ENCODE measurements around the gene AKAP13. TPM values are rescaled to one million over a fixed set of nuclear protein-coding genes. Genes with fewer than 3 reads are reported as not detected.

Gene AKAP13
- polyA plus RNA-seq, 4 donors, result 39.4 to 71.6 (median 58.5) TPM

DNA sequence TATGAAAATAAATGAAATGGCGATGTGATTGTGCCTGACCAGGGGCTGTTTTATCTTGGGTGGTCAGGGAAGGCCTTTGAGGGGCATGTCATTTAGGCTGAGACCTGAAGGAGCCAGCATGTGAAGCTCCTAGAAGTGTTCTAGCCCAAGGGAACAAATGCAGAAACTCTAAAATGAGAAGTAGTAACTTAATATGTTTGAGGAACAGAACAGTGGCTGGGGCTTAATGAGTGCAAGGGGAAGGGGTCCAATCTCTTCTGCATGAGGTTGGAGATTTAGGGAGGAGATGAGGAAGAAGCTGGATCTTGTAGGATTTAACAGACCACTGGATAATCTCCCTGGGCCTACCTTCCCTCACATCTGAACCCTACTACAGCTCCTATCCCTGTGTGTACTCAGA lies 110.5 kb downstream of the AKAP13 start:
- no peaks in the 10 kb centered on the region for H3K27me3 ChIP-seq (ENCODE audit: control insufficient read depth in 3 of 3, insufficient read depth in 3 of 3, low read length in 3 of 3)
- no peaks in the 10 kb centered on the region for H3K9me3 ChIP-seq (ENCODE audit: control insufficient read depth in 2 of 2, insufficient read depth in 1 of 2, low read depth in 1 of 2, low read length in 1 of 2)
- no peak overlapping the region for H3K27ac ChIP-seq (ENCODE audit: low read depth in 1 of 3, low read length in 2 of 3)
- H3K4me3 ChIP-seq (ENCODE audit: low read depth in 1 of 3, low read length in 3 of 3), result no peak overlapping the region
- DNase-seq (no peak), FAIRE-seq (no peak)
- H3K4me1 ChIP-seq (ENCODE audit: control insufficient read depth in 3 of 3, insufficient read depth in 2 of 3, low read depth in 1 of 3, low read length in 2 of 3), result peaks cover 0 to 28% (median 4%) of the 10 kb centered on the region in 3 donors
- 83 to 97% (median 88%) methylated on average over 1 of the region's 1 CpG for WGBS, 3 donors
- peaks cover 0 to 7% (median 0%) of the 10 kb centered on the region in 3 donors for H3K36me3 ChIP-seq (ENCODE audit: control insufficient read depth in 3 of 3, insufficient read depth in 2 of 3, low read depth in 1 of 3, low read length in 3 of 3)

GRCh38 chr15:85491691-85492090 lies 111.3 kb downstream of the AKAP13 start:
- H3K36me3 ChIP-seq (ENCODE audit: control insufficient read depth in 3 of 3, insufficient read depth in 2 of 3, low read depth in 1 of 3, low read length in 3 of 3), result peaks cover 0 to 7% (median 0%) of the 10 kb centered on the region in 3 donors
- H3K27me3 ChIP-seq (ENCODE audit: control insufficient read depth in 3 of 3, insufficient read depth in 3 of 3, low read length in 3 of 3), result no peaks in the 10 kb centered on the region
- no peak overlapping the region for H3K4me3 ChIP-seq (ENCODE audit: low read depth in 1 of 3, low read length in 3 of 3)
- peaks cover 2 to 34% (median 4%) of the 10 kb centered on the region in 3 donors for H3K4me1 ChIP-seq (ENCODE audit: control insufficient read depth in 3 of 3, insufficient read depth in 2 of 3, low read depth in 1 of 3, low read length in 2 of 3)
- FAIRE-seq, result no peak
- no peak for DNase-seq
- H3K27ac ChIP-seq (ENCODE audit: low read depth in 1 of 3, low read length in 2 of 3), result no peak overlapping the region
- no peaks in the 10 kb centered on the region for H3K9me3 ChIP-seq (ENCODE audit: control insufficient read depth in 2 of 2, insufficient read depth in 1 of 2, low read depth in 1 of 2, low read length in 1 of 2)
- WGBS, 3 donors, result 93 to 96% (median 95%) methylated on average over 4 of the region's 4 CpGs

GRCh38 chr15:85492406-85492805 lies 112.0 kb downstream of the AKAP13 start:
- DNase-seq (no peak), FAIRE-seq (no peak)
- Histone ChIP-seq H3K9me3 (ENCODE audit: control insufficient read depth in 2 of 2, insufficient read depth in 1 of 2, low read depth in 1 of 2, low read length in 1 of 2) (no peaks in the 10 kb centered on the region), H3K4me3 (ENCODE audit: low read depth in 1 of 3, low read length in 3 of 3) (no peak overlapping the region), H3K4me1 (ENCODE audit: control insufficient read depth in 3 of 3, insufficient read depth in 2 of 3, low read depth in 1 of 3, low read length in 2 of 3) (peaks cover 2 to 41% (median 4%) of the 10 kb centered on the region in 3 donors), H3K36me3 (ENCODE audit: control insufficient read depth in 3 of 3, insufficient read depth in 2 of 3, low read depth in 1 of 3, low read length in 3 of 3) (peaks cover 0 to 6% (median 0%) of the 10 kb centered on the region in 3 donors), H3K27me3 (ENCODE audit: control insufficient read depth in 3 of 3, insufficient read depth in 3 of 3, low read length in 3 of 3) (no peaks in the 10 kb centered on the region), H3K27ac (ENCODE audit: low read depth in 1 of 3, low read length in 2 of 3) (no peak overlapping the region)

DNA sequence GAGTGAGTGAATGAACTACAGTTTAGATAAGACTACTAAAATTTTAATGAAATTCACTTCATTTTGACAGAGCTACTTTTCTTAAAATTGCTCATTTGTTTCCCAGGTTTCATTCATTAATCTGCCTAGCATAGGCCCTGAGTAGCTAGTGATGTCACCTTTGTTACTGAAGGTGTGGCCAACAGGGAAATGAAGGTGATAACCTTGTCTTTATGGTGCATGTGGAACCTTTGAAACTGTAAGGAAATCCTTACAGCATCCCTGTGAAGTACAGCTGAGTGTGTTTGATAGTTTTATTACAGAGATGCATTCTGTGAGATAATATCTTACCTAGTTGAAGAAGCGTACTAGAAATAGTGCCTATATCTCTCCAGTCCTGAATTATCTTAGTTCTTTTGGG lies 112.9 kb downstream of the AKAP13 start:
- H3K36me3 ChIP-seq (ENCODE audit: control insufficient read depth in 3 of 3, insufficient read depth in 2 of 3, low read depth in 1 of 3, low read length in 3 of 3), result no peaks in the 10 kb centered on the region
- FAIRE-seq, result peak; percentile 44
- H3K4me1 ChIP-seq (ENCODE audit: control insufficient read depth in 3 of 3, insufficient read depth in 2 of 3, low read depth in 1 of 3, low read length in 2 of 3), result peaks cover 2 to 44% (median 4%) of the 10 kb centered on the region in 3 donors
- H3K27ac ChIP-seq (ENCODE audit: low read depth in 1 of 3, low read length in 2 of 3), result peak overlapping the region in 2 of 3 donors; percentile 76 to 83
- peak; percentile 88 to 90 for DNase-seq
- H3K27me3 ChIP-seq (ENCODE audit: control insufficient read depth in 3 of 3, insufficient read depth in 3 of 3, low read length in 3 of 3), result no peaks in the 10 kb centered on the region
- 37 to 63% (median 50%) methylated on average over 1 of the region's 1 CpG for WGBS, 3 donors
- H3K9me3 ChIP-seq (ENCODE audit: control insufficient read depth in 2 of 2, insufficient read depth in 1 of 2, low read depth in 1 of 2, low read length in 1 of 2), result no peaks in the 10 kb centered on the region
- H3K4me3 ChIP-seq (ENCODE audit: low read depth in 1 of 3, low read length in 3 of 3), result no peak overlapping the region

GRCh38 chr15:85494048-85494777 lies 113.8 kb downstream of the AKAP13 start:
- Histone ChIP-seq H3K4me3 (ENCODE audit: low read depth in 1 of 3, low read length in 3 of 3) (no peak overlapping the region), H3K9me3 (ENCODE audit: control insufficient read depth in 2 of 2, insufficient read depth in 1 of 2, low read depth in 1 of 2, low read length in 1 of 2) (no peaks in the 10 kb centered on the region), H3K36me3 (ENCODE audit: control insufficient read depth in 3 of 3, insufficient read depth in 2 of 3, low read depth in 1 of 3, low read length in 3 of 3) (no peaks in the 10 kb centered on the region), H3K27me3 (ENCODE audit: control insufficient read depth in 3 of 3, insufficient read depth in 3 of 3, low read length in 3 of 3) (no peaks in the 10 kb centered on the region), H3K27ac (ENCODE audit: low read depth in 1 of 3, low read length in 2 of 3) (peak overlapping the region; percentile 73 to 83 (median 74)), H3K4me1 (ENCODE audit: control insufficient read depth in 3 of 3, insufficient read depth in 2 of 3, low read depth in 1 of 3, low read length in 2 of 3) (peaks cover 2 to 44% (median 4%) of the 10 kb centered on the region in 3 donors)
- FAIRE-seq, result peak; percentile 68
- DNase-seq, result peak; percentile 85 to 97
- 33 to 57% (median 48%) methylated on average over 5 of the region's 5 CpGs for WGBS, 3 donors

DNA sequence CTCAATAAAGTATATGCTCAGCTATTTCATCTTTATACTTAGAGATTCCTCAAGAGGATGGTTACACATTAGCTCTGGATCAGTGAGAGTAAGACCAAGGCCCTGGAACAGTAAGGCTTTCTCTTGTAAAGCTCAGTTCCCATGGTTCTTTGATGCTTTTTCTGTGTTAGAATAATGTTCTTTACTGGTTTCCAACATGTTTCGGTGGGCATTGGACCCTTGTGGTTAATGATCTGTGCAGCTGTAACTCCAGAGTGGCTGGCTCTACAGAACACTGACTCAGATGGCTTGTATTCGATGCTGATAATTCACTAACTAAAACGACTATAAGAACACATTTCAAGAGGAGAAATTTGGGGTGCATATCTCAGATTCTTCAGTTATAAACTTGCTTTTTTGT lies 114.7 kb downstream of the AKAP13 start:
- FAIRE-seq, result no peak

GRCh38 chr15:85495544-85495943 lies 115.1 kb downstream of the AKAP13 start:
- Histone ChIP-seq H3K4me1 (ENCODE audit: control insufficient read depth in 3 of 3, insufficient read depth in 2 of 3, low read depth in 1 of 3, low read length in 2 of 3) (peaks cover 2 to 40% (median 4%) of the 10 kb centered on the region in 3 donors), H3K27ac (ENCODE audit: low read depth in 1 of 3, low read length in 2 of 3) (peak overlapping the region in 1 of 3 donors; percentile 83), H3K9me3 (ENCODE audit: control insufficient read depth in 2 of 2, insufficient read depth in 1 of 2, low read depth in 1 of 2, low read length in 1 of 2) (no peaks in the 10 kb centered on the region), H3K36me3 (ENCODE audit: control insufficient read depth in 3 of 3, insufficient read depth in 2 of 3, low read depth in 1 of 3, low read length in 3 of 3) (no peaks in the 10 kb centered on the region), H3K4me3 (ENCODE audit: low read depth in 1 of 3, low read length in 3 of 3) (no peak overlapping the region), H3K27me3 (ENCODE audit: control insufficient read depth in 3 of 3, insufficient read depth in 3 of 3, low read length in 3 of 3) (no peaks in the 10 kb centered on the region)
- DNase-seq (no peak), FAIRE-seq (no peak)
- WGBS, 3 donors, result 80 to 95% (median 95%) methylated on average over 2 of the region's 2 CpGs

More for the DNA sequence above, 114.7 kb downstream of the AKAP13 start:
- no peak for DNase-seq
- Histone ChIP-seq H3K27me3 (ENCODE audit: control insufficient read depth in 3 of 3, insufficient read depth in 3 of 3, low read length in 3 of 3) (no peaks in the 10 kb centered on the region), H3K4me1 (ENCODE audit: control insufficient read depth in 3 of 3, insufficient read depth in 2 of 3, low read depth in 1 of 3, low read length in 2 of 3) (peaks cover 2 to 40% (median 4%) of the 10 kb centered on the region in 3 donors), H3K9me3 (ENCODE audit: control insufficient read depth in 2 of 2, insufficient read depth in 1 of 2, low read depth in 1 of 2, low read length in 1 of 2) (no peaks in the 10 kb centered on the region), H3K4me3 (ENCODE audit: low read depth in 1 of 3, low read length in 3 of 3) (no peak overlapping the region), H3K27ac (ENCODE audit: low read depth in 1 of 3, low read length in 2 of 3) (peak overlapping the region in 1 of 3 donors; percentile 83), H3K36me3 (ENCODE audit: control insufficient read depth in 3 of 3, insufficient read depth in 2 of 3, low read depth in 1 of 3, low read length in 3 of 3) (no peaks in the 10 kb centered on the region)
- 77 to 85% (median 83%) methylated on average over 3 of the region's 3 CpGs for WGBS, 3 donors

DNA sequence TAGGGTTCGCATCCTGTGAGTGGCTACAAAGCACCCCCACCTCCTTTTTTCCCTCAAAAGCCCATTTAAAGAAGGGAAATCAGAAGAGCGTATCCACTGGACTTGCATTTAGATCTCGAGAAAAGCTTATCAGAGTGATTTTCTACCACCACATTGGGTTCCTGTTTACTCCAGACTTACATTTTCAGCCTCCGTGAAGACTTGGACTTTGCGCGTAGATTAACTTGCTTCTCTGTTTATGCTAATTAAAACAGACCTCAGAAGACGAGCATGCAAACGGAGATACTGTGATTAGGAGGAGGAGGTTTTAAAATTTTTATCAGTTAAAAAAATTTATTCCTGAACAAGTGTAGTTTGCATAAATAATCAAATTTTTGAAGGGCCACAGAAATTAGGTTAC lies 115.7 kb downstream of the AKAP13 start:
- Histone ChIP-seq H3K4me3 (ENCODE audit: low read depth in 1 of 3, low read length in 3 of 3) (no peak overlapping the region), H3K36me3 (ENCODE audit: control insufficient read depth in 3 of 3, insufficient read depth in 2 of 3, low read depth in 1 of 3, low read length in 3 of 3) (no peaks in the 10 kb centered on the region), H3K27me3 (ENCODE audit: control insufficient read depth in 3 of 3, insufficient read depth in 3 of 3, low read length in 3 of 3) (no peaks in the 10 kb centered on the region), H3K9me3 (ENCODE audit: control insufficient read depth in 2 of 2, insufficient read depth in 1 of 2, low read depth in 1 of 2, low read length in 1 of 2) (no peaks in the 10 kb centered on the region), H3K4me1 (ENCODE audit: control insufficient read depth in 3 of 3, insufficient read depth in 2 of 3, low read depth in 1 of 3, low read length in 2 of 3) (peaks cover 2 to 40% (median 4%) of the 10 kb centered on the region in 3 donors), H3K27ac (ENCODE audit: low read depth in 1 of 3, low read length in 2 of 3) (peak overlapping the region in 2 of 3 donors; percentile 5 to 83)
- 33 to 68% (median 49%) methylated on average over 8 of the region's 8 CpGs for WGBS, 3 donors
- DNase-seq (peak; percentile 62 to 72), FAIRE-seq (no peak)
